CD4-positive, alpha-beta T cell treated with Interleukin-4 for 4 hours (primary cell): ENCODE measurements around the gene NRP1.
"Not testable (repeated sequence)": the region's sequence is repeated elsewhere in the genome, so short reads cannot be mapped to it uniquely, and the experiment has no call there.

Experiments used
- DNase-seq: peaks from one replicate; pipeline ENCODE4 v3.0.0-alpha.2; 2020

Gene NRP1

DNA sequence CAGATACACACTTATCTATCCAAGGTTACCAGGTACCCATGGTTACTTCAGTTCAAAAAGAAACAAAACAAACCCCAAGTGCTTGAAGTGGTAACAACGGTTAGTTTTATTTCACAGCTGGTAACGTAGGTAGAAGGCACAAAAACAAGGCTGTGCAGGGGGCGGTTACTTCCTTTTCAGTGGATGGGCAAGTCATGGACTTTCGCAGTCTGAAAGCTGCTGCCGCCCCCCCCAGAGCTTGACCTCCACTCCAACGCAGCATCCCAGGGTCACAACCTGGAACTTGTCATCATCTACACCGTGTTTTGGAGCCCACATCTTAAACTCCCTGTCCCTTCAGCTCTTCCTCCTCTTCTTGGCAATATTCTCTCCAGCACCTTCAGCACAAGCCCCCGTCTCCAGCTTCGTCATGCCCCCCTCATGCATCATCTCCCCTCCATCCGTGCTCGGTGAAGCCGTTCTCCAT is 195.3 kb downstream of the NRP1 start:
- DNase-seq = peak; percentile 97

GRCh38 chr10:33138686-33139085 is 195.8 kb downstream of the NRP1 start:
- not testable (repeated sequence) for DNase-seq

- no peak for DNase-seq
Measured at GRCh38 chr10:33137356-33138005, 197.0 kb downstream of the NRP1 start.

GRCh38 chr10:33136781-33137180 is 197.7 kb downstream of the NRP1 start:
- peak; percentile 89 for DNase-seq

- peak; percentile 85 for DNase-seq
Measured at GRCh38 chr10:33136271-33136670, 198.2 kb downstream of the NRP1 start.

DNA sequence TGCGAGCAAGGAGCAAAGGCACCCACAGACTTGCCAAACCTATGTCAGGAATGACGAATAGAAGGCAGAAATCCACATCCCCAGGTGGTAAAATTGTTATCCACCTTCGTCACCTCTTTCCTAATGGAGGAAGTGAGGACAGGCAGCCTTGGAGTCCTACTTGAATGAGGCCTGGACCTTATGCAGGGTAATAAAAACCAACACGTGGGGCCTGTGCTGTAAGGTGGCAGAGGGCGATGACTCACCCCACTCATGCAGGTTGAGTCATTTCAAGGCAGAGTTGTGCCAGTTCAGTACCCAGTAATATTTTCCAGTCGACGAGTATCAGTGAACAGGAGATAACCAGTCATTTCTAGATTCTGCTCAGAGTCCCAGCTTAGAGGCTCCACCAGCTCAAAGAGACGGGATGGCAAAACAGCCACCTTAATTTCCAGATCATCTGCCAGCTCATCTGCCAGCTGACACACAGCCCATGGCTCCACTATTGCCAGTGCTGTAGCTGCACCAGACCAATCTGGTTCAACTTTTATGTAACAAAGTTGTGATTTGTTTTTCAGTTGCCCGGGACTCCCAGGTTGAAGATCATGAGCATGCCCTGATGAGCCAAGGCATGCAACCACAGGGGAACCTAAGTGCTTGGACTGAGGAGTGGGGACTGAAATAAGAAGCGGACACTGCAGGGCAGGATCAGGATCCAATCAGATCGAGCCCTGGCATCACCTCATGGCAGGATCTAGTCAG is 200.3 kb downstream of the NRP1 start:
- DNase-seq = peak; percentile 97

DNA sequence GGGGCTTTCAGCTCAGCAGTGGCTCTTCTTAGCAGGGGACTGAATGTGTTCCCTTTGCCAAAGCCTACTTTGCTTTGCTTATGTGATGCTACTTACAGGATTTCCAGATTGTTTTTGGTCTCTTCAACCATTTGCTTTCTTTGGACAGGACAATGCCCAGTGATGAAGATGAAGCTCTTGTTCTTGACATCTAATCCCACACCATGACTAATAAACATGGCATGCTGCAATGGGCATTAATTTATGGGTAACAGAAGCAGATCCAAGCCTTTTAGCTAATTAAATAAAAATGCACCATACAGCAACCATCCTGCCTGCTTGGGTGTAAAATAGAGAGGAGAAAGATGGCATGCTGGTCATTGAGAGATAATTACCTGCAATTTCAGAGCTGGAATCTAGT is 200.9 kb downstream of the NRP1 start:
- no peak for DNase-seq

DNA sequence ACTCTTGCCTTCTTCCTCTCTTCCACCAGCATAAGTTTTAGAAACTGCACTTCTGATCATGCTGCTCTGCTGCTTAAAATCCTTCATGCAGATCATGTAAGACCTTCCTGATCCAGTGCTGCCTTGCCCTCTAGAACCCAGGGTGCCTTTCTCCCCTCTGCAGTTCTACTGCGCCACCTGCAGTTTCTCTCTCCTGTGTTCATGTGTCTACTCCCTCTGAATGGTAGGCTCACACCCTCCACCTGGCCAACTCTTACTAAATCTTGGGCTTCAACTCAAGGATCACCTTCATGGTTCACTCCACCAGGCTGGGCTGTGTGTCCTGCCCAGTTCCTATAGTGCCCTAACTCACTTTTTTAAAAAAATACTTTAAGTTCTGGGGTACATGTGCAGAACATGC is 201.8 kb downstream of the NRP1 start:
- peak; percentile 84 for DNase-seq

DNA sequence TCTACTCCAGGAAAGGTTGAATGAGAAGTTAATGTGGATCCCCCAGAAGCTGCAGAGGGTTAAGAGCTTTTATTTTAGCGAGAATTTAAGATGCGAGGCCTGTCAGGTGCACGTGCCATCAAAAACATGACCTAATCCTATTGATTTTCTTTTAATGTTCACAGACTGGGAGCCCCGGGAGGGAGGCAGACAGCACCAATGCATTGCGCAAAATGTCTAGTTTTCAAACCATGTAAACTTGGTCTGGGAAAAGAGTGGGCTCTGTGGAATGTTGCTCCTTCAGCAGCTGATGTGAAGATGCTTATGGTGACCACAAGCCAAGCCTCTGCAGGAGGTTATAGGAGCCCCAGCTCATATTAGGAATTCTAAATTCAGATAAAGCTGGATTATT is 204.5 kb downstream of the NRP1 start:
- no peak for DNase-seq

- DNase-seq = no peak
Measured at GRCh38 chr10:33129141-33129995, 205.1 kb downstream of the NRP1 start.

GRCh38 chr10:33127622-33128021 is 206.8 kb downstream of the NRP1 start:
- no peak for DNase-seq
